ENCODE results near the gene ADARB1. TPM values are rescaled to one million over a fixed set of nuclear protein-coding genes. Genes with fewer than 3 reads are reported as not detected.

Gene ADARB1
- total and polyA plus RNA-seq, 5 donors = 9.1 to 23.8 (median 19.2) TPM

- Histone ChIP-seq H3K27ac (ENCODE audit: low read length) (no peak overlapping the region), H3K4me3 (ENCODE audit: low read length) (no peak overlapping the region), H3K9me3 (ENCODE audit: control insufficient read depth, low read length) (no peaks in the 10 kb centered on the region), H3K27me3 (ENCODE audit: control insufficient read depth, insufficient read depth) (no peaks in the 10 kb centered on the region), H3K4me1 (ENCODE audit: control insufficient read depth, insufficient read depth, low read length) (no peaks in the 10 kb centered on the region)
- WGBS = 98% methylated on average over 3 of the region's 3 CpGs
- ATAC-seq (no peak), DNase-seq (no peak)
- intact Hi-C loops (cut with DNase I) = loop anchor here in 1 of 4 donors (10.0 kb wide), 1 partner anchor 128 kb away; the partner anchor contains the start of gene POFUT2
Observed at GRCh38 chr21:45156459-45156858, 82.1 kb downstream of the ADARB1 start.

- intact Hi-C loops (cut with DNase I) = loop anchor here in 1 of 4 donors (10.0 kb wide), 1 partner anchor 127 kb away; the partner anchor contains the start of gene POFUT2
- Histone ChIP-seq H3K4me3 (ENCODE audit: low read length) (no peak overlapping the region), H3K4me1 (ENCODE audit: control insufficient read depth, insufficient read depth, low read length) (no peaks in the 10 kb centered on the region), H3K27me3 (ENCODE audit: control insufficient read depth, insufficient read depth) (no peaks in the 10 kb centered on the region), H3K27ac (ENCODE audit: low read length) (no peak overlapping the region), H3K9me3 (ENCODE audit: control insufficient read depth, low read length) (no peaks in the 10 kb centered on the region)
- no peak for DNase-seq
- 81% methylated on average over 8 of the region's 8 CpGs for WGBS
- ATAC-seq = no peak
Observed at GRCh38 chr21:45157932-45158331, 83.6 kb downstream of the ADARB1 start.

GRCh38 chr21:45158491-45159423, 84.4 kb downstream of the ADARB1 start:
- WGBS = 77% methylated on average over 16 of the region's 16 CpGs
- H3K9me3 ChIP-seq (ENCODE audit: control insufficient read depth, low read length) = no peaks in the 10 kb centered on the region
- no peak overlapping the region for H3K4me3 ChIP-seq (ENCODE audit: low read length)
- H3K27ac ChIP-seq (ENCODE audit: low read length) = no peak overlapping the region
- intact Hi-C loops (cut with DNase I) = loop anchor here in 1 of 4 donors (10.0 kb wide), 1 partner anchor 126 kb away; the partner anchor contains the start of gene POFUT2
- no peaks in the 10 kb centered on the region for H3K27me3 ChIP-seq (ENCODE audit: control insufficient read depth, insufficient read depth)
- ATAC-seq (no peak), DNase-seq (no peak)
- peaks cover 2% of the 10 kb centered on the region for H3K4me1 ChIP-seq (ENCODE audit: control insufficient read depth, insufficient read depth, low read length)

- Histone ChIP-seq H3K27ac (ENCODE audit: low read length) (no peak overlapping the region), H3K9me3 (ENCODE audit: control insufficient read depth, low read length) (no peaks in the 10 kb centered on the region), H3K4me3 (ENCODE audit: low read length) (no peak overlapping the region), H3K27me3 (ENCODE audit: control insufficient read depth, insufficient read depth) (no peaks in the 10 kb centered on the region), H3K4me1 (ENCODE audit: control insufficient read depth, insufficient read depth, low read length) (peaks cover 4% of the 10 kb centered on the region)
- 97% methylated on average over 7 of the region's 7 CpGs for WGBS
- ATAC-seq (no peak), DNase-seq (no peak)
- intact Hi-C loops (cut with DNase I) = no loop called here
Observed at GRCh38 chr21:45160198-45160597, 85.8 kb downstream of the ADARB1 start.

GRCh38 chr21:45161038-45161945, 86.9 kb downstream of the ADARB1 start:
- 67% methylated on average over 18 of the region's 18 CpGs for WGBS
- H3K27ac ChIP-seq (ENCODE audit: low read length) = no peak overlapping the region
- H3K4me1 ChIP-seq (ENCODE audit: control insufficient read depth, insufficient read depth, low read length) = peaks cover 4% of the 10 kb centered on the region
- H3K27me3 ChIP-seq (ENCODE audit: control insufficient read depth, insufficient read depth) = no peaks in the 10 kb centered on the region
- no peak for DNase-seq
- H3K4me3 ChIP-seq (ENCODE audit: low read length) = no peak overlapping the region
- no peak for ATAC-seq
- H3K9me3 ChIP-seq (ENCODE audit: control insufficient read depth, low read length) = no peaks in the 10 kb centered on the region
- intact Hi-C loops (cut with DNase I) = no loop called here

DNA sequence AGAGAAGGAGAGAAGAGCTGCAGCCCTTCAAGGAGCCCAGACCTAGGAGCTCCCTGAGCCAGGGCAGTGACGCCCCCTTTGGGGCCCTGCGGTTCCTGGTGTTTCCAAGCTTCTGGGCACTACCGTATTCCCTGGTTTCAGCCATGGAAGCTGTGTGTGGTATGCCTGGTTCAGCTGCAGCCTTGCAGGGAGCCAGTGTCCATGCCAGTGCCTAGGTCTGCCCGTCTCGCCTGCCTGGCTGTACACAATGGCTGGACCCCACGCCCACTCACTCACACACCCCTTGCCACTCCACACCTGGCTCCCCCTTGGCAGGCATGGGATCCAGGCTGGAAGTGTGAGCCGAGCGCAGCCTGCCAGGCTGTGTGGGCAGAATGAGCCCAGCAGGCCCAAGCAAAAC, 87.7 kb downstream of the ADARB1 start:
- no peak overlapping the region for H3K27ac ChIP-seq (ENCODE audit: low read length)
- H3K4me1 ChIP-seq (ENCODE audit: control insufficient read depth, insufficient read depth, low read length) = peaks cover 4% of the 10 kb centered on the region
- no peak for ATAC-seq

GRCh38 chr21:45162809-45163208, 88.4 kb downstream of the ADARB1 start:
- H3K9me3 ChIP-seq (ENCODE audit: control insufficient read depth, low read length) = no peaks in the 10 kb centered on the region
- 89% methylated on average over 5 of the region's 5 CpGs for WGBS
- H3K4me3 ChIP-seq (ENCODE audit: low read length) = no peak overlapping the region
- no peak overlapping the region for H3K27ac ChIP-seq (ENCODE audit: low read length)
- intact Hi-C loops (cut with DNase I) = no loop called here
- peaks cover 4% of the 10 kb centered on the region for H3K4me1 ChIP-seq (ENCODE audit: control insufficient read depth, insufficient read depth, low read length)
- no peak for DNase-seq
- no peaks in the 10 kb centered on the region for H3K27me3 ChIP-seq (ENCODE audit: control insufficient read depth, insufficient read depth)
- ATAC-seq = no peak

More for the DNA sequence above, 87.7 kb downstream of the ADARB1 start:
- Histone ChIP-seq H3K4me3 (ENCODE audit: low read length) (no peak overlapping the region), H3K9me3 (ENCODE audit: control insufficient read depth, low read length) (no peaks in the 10 kb centered on the region), H3K27me3 (ENCODE audit: control insufficient read depth, insufficient read depth) (no peaks in the 10 kb centered on the region)
- intact Hi-C loops (cut with DNase I) = no loop called here
- no peak for DNase-seq
- WGBS = 80% methylated on average over 8 of the region's 8 CpGs

- ATAC-seq (peak; percentile 23 to 28), DNase-seq (no peak)
- intact Hi-C loops (cut with DNase I) = no loop called here
- Histone ChIP-seq H3K9me3 (ENCODE audit: control insufficient read depth, low read length) (no peaks in the 10 kb centered on the region), H3K27me3 (ENCODE audit: control insufficient read depth, insufficient read depth) (no peaks in the 10 kb centered on the region), H3K27ac (ENCODE audit: low read length) (peak overlapping the region; percentile 7), H3K4me1 (ENCODE audit: control insufficient read depth, insufficient read depth, low read length) (peaks cover 4% of the 10 kb centered on the region), H3K4me3 (ENCODE audit: low read length) (no peak overlapping the region)
- 79% methylated on average over 12 of the region's 12 CpGs for WGBS
Observed at GRCh38 chr21:45163413-45164123, 89.2 kb downstream of the ADARB1 start.

DNA sequence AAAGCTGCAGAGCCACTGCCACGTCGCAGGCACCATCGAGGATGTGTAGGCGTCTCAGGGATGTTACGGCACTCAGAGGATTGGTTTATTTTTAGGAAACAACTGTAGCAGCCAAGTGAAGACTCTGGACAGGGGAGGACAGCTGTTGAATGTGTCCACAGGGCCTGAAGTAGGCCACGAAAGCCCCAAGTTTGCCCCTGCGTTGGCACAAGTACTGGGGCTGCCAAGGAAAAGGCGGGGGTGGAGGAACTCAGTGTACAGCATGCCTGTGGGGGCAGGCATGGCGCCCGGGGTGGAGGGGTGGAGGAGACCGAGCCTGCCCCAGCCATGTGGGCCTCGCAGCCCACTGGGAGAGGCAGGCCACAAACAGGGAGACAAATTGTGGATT, 89.7 kb downstream of the ADARB1 start:
- peak; percentile 64 to 77 for ATAC-seq
- WGBS = 48% methylated on average over 12 of the region's 12 CpGs
- Histone ChIP-seq H3K4me3 (ENCODE audit: low read length) (no peak overlapping the region), H3K4me1 (ENCODE audit: control insufficient read depth, insufficient read depth, low read length) (peaks cover 6% of the 10 kb centered on the region), H3K27me3 (ENCODE audit: control insufficient read depth, insufficient read depth) (no peaks in the 10 kb centered on the region), H3K27ac (ENCODE audit: low read length) (peak overlapping the region; percentile 11), H3K9me3 (ENCODE audit: control insufficient read depth, low read length) (no peaks in the 10 kb centered on the region)
- DNase-seq = peak in 1 of 3 donors; percentile 73
- intact Hi-C loops (cut with DNase I) = no loop called here

DNA sequence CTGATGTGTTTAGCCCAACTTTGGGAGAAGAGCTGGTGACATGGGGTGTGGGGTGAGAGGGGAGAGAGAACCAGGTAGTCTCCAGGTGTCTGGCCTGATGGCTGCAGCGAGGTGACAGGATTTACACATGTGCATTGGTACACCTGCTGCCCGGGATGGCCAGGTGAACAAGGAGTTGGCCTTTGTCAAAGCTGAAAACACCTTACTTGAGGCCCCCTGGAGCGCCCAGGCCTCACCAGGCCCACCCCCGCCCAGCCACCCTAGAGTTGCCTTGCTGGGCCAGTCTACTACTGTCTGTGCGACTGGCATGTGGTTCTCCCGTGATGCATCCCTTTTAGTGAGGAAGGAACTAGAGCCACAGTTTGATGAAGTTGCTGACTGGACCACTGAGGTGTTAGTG, 90.5 kb downstream of the ADARB1 start:
- no peak overlapping the region for H3K4me3 ChIP-seq (ENCODE audit: low read length)
- H3K4me1 ChIP-seq (ENCODE audit: control insufficient read depth, insufficient read depth, low read length) = peaks cover 8% of the 10 kb centered on the region
- H3K27me3 ChIP-seq (ENCODE audit: control insufficient read depth, insufficient read depth) = no peaks in the 10 kb centered on the region
- DNase-seq = no peak
- 92% methylated on average over 6 of the region's 6 CpGs for whole genome bisulfite sequencing
- peak overlapping the region; percentile 81 for H3K27ac ChIP-seq (ENCODE audit: low read length)
- ATAC-seq = no peak
- no peaks in the 10 kb centered on the region for H3K9me3 ChIP-seq (ENCODE audit: control insufficient read depth, low read length)
- intact Hi-C loops (cut with DNase I) = no loop called here
